HG02943 (cell line): ENCODE results near the gene GPR139.

Source experiments
- ATAC-seq: cut with Tn5 transposase; IDR thresholded peaks from one replicate; pipeline ENCODE4 v1.9.1; 2021; ENCODE audit warnings: mild to moderate bottlenecking, low read depth, moderate library complexity; ENCODE audit not compliant: unreplicated experiment

Gene GPR139

GRCh38 chr16:20073203-20074098 lies at the start of gene GPR139:
GPR139 (minus strand) TSS chr16:20073890; CDS start chr16:20073616, 274 bp downstream.
- ATAC-seq: no peak

DNA sequence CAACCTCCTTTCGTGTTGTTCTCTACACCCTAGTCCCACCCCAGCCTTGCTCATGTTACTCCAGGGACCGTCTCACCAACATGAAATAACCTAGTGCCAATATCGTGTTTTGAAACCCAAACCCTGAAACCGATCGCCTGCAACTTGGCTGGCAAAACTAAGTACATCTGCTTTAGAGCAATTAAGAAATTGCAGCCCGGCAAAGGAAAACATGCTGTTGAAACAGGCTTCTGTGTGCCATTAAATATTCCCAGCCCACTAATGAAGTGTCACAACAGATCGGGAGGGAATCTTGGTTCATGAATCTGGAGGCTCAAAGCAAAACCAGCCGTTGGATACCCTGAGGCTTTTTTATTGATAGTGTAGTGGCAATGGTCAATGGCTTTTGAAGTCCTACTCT lies 48.3 kb upstream of the GPR139 start:
- no peak for ATAC-seq

GRCh38 chr16:20114356-20114755 lies 40.7 kb upstream of the GPR139 start:
- no peak for ATAC-seq

GRCh38 chr16:20111143-20111542 lies 37.5 kb upstream of the GPR139 start:
- no peak for ATAC-seq

DNA sequence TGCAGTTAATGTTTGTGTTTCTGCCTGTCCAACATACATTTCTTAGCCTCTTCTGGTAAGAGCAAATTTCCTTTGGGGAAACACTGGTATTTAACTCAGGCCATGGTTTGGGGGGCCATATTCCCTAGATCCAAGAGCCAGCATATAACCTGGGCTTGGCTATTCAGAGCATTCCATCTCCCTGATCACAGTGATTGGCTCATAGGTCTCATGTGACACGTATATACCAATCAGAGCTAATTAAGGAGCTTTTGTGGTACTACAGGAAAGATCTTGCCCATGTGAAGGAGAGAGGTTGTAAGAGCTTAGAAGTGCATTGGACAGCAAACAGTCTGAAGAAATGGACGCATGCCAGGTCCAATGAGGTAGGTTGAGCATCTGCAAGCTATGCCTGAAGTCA lies 33.4 kb upstream of the GPR139 start:
- no peak for ATAC-seq

GRCh38 chr16:20104563-20105183 lies 31.0 kb upstream of the GPR139 start:
- no peak for ATAC-seq

DNA sequence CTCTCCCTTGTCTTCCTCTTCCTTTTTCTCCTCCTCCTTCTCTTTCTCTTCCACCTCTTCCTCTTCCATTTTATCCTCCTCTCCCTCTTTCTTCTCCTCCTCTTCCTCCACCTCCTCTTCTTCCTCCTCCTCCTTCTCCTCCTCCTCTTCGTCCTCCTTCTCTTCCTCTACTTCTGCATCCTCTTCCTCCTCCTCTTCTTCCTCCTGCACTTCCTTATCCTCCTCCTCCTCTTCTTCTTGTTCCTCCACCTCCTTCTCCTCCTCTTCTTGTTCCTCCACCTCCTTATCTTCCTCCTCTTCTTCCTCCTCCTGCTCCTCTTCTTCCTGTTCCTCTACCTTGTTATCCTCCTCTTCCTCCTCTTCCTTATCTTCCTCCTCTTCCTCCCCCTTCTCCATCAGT lies 28.8 kb upstream of the GPR139 start:
- ATAC-seq: no peak

DNA sequence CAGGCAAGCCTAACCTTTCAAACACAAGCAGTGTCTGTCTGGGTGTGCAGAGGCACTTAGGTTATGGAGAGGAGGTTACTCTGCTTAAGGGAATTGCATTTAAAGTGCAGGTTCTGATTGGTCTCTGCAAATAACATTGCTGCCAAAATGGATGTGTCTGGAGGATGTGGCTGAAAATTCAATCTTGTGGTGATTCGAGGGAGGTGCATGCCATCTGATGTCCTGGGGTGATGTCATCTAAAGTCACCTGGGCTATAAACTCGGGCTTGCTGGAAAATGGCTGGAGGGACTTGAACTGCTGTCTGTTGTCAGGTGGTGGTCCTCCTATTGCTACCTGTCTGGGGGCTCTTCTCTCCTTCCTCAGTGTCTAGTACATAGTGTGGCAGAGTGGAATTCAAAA lies 28.3 kb upstream of the GPR139 start:
- ATAC-seq: no peak

DNA sequence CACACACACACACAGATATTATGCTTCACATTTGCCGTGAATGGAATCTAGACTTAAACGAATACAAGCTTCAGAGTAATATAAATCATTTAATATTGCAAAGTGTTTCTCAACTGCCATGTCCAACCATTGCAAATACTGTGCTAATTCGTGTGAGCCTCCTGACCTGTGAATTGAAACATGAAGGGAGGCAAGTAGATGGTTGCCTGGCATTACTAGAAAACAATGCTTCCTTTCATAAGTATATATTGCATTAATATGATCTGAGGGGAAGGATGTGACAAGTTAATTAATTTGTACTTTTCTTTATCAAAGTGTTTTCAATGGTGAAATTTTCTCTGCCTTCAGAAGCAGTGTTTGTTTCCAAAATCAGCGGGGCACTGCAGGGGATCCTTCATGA lies 25.7 kb upstream of the GPR139 start:
- ATAC-seq: no peak

DNA sequence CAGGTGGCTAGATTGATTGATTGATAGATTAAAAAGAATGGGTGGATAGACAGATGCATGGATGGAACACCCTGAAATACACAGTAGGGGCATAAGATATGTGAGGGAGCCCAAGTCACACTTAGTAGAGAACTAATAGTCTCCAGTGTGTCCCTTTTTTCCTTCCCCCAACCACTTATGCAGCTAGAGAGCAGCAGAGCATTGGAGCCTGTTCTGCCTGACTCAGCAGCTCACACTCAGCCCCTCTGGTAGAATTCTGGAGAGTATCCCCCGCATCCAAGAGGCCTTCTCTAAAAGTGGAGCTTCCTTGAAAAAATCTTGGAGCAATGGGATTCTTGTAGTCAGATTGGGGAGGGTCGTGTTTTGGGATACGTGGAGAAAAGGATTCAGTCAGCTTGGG lies 20.5 kb upstream of the GPR139 start:
- ATAC-seq: no peak

DNA sequence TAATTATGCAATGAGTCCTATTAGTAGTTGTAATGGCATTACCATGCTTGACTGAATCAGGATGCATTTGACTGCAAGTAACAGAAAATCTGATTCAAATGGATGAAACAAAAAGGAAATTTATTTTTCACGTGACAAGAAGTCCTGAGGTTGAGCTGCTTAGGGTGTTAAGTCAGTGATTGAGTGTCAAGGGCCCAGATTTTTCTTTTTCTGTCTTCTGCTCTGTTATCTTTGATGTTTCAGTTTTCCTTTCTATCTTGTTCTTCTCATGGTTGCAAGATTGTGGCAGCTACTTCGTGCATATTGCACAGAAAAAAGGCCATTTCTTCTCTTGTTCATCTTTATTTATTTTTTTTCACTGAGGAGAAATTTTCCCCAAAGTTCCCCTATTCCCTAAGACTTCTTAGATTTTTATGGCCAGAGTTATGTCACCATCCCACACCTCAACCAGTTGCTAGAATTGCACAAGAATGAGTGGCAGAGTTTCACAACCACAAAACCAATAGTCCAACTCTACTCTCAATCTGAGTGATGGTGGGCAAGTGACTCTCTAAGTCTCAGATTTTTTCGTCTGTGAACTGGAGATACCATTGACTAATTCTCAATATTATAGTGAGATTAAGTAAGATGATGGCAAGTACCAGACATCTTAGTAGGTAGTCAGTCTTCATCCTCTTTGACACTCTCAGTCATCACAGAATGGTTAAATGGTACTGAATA lies 15.7 kb upstream of the GPR139 start:
- no peak for ATAC-seq

DNA sequence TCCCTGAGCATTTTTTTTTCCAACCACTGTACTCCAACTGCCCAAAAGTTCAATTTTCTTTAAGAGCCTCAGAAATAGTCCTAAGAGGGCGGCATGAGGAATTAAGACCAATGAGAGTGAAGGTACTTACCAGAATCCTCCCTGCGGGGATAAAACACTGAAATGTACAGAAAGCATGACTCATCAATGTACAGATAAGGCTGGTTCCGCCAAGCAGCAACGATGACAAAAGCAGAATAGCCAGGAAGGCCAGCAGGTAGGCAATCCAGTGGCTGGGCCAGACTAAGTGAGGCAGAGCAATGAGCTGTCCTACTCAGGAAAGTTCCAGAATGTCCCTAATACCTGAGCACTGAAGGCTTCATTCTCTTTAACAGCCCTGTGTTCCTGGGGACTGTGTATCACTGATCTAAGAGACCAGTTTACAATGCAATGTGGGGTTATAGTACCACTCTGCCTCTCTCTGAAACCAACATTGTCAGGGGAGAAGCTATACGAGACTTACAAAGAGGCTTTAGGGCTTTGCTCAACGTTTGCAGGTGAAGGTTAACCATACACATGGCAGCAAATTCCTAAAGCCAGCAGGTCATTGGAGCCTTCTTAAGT lies 11.0 kb upstream of the GPR139 start:
- ATAC-seq: no peak

DNA sequence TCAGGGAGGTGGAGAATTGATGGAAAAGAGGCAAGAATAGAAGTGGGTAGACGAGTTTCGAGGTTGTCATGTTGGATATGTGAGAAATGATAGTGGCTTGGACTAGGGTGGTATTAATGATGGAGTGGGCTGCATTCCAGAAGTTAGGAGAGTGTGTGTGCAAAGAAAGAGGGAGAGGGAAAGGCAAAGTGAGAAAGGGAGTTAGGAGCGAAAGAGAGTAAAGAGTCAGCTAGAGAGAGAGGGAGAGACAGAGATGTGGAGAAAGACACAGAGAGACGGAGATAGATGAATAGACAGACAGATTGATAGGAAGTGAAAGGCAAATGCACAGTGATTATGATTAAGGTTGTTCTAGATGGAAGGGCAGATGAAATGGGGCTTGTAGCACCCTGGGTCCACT lies 5.4 kb upstream of the GPR139 start:
- no peak for ATAC-seq

DNA sequence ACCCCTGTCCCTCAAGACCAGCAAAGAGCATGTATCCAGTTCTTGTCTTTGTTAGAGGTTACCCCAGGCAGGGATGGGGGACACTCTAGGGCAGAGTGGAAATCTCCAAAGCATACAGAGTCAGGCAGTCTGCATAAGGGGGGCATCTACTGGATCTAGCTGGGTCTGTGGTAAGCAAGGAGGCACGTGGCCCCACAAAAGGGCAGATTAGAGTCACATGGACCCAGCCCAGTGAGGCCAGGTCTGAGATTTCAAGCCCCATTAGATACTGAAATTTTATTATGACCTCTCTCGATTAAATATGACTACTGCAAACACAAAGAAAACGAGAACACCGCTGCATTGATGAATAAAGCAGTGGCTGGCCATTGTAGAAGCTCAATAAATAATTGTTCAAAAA lies 1.6 kb upstream of the GPR139 start:
- ATAC-seq: no peak

DNA sequence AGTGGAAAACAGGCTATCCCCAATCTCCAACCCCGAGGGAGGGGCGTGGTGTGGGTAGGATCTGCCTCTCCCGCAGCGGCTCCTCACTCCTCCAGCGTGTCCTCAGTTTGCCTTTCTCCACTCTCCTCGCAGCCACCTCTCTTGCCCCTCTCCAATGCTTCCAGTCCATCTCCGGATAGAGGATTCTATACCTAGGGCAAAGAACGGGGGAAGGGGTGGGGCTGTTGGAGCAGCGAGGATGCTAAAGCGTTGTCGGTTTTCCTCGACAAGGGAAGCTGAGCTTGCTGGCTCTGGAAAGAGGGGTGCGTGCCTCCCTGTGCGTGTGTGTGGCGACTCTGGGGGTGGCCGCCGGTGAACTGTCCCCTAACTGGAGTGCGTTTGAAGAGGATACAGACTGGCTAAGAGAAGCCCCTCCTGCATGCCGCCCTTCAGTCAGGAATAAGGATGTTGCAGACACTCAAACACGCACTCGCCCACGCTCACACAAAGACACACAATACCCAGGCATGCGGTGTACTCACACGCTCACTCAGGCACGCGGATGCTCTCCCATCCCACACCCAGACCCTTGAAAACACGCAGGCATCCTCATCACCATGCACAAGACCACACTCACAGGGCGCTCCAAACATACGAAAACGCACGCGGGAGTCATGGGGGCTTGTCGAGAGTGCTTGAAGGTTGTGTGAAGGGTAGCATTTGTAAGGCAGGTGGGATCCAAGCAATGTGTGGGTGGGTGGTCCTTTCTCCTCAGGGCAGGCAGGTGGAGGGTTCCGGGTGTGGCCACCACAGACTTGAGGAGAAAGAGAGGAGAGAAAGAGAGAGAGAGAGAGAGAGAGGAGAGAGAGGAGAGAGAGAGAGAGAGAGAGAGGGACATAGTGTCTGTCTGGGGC lies 655 bp upstream of the GPR139 start:
- no peak for ATAC-seq

GRCh38 chr16:20072874-20073202 lies 852 bp downstream of the GPR139 start:
- no peak for ATAC-seq

DNA sequence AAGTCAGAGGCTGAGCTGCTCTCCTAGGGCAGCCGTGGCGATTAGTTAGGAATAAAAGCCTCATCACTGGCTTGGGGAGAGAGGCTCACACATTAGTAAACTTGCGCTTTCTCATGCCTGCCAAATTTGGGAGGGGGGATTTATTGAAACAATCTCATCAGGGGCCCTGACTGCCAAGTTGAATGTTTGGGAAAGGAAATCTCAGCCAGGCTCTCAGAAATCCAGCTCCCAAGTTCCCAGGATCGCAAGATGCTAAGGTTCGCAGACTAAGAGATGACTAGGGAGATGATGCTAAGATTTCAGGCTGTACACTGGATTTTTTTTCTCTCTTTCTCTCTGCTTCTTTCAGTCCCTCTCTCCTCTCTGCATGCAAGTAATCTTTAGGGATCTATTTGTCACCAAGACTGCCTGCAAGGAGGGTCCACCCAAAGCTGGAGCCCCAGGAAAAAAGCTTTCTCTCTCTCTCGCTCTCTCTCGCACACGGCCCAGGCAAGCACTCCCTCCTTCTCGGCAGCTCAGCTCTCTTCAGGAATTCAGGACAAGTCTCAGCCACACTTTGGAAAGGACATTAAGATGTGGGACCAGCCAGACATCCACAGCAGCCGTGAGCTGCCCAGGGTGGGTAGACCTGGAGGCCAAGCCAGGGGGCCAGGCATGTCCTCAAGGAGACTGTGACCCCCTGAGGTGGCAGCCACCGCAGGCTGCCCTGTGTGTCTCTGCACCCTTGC lies 1.4 kb downstream of the GPR139 start:
- ATAC-seq: no peak

- ATAC-seq: no peak
Measured at GRCh38 chr16:20064931-20065330, 8.8 kb downstream of the GPR139 start.

DNA sequence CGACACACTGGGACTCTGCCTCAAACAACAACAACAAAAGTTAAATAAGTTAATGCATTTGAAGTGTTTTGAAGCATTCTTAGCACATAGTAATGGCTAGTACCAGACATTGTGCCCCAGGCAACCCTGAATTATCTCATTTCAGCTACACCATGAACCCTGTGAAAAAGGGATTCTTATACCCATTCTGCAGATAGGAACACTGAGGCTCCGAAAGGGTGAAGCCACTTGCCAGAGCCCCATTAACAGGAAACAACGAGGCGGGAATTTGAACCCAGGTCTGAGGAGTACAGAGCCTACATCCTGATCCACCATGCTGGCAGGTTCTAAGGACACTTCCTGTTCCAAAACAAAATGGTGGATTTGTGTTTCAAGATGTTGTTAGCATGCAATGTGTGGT lies 9.2 kb downstream of the GPR139 start:
- ATAC-seq: no peak

- ATAC-seq: no peak
Measured at GRCh38 chr16:20061132-20061531, 12.6 kb downstream of the GPR139 start.
